Middle frontal gyrus (tissue), 1 donor: ENCODE data around the gene KIAA1958.
"Not testable (repeated sequence)": the region's sequence is repeated elsewhere in the genome, so short reads cannot be mapped to it uniquely, and the experiment has no call there.

ENCODE experiments used
- DNase-seq: peaks from one replicate; pipeline ENCODE4 v3.0.0-alpha.2; 2015; ENCODE audit warnings: low spot score; ENCODE audit errors: extremely low spot score

Gene KIAA1958

DNA sequence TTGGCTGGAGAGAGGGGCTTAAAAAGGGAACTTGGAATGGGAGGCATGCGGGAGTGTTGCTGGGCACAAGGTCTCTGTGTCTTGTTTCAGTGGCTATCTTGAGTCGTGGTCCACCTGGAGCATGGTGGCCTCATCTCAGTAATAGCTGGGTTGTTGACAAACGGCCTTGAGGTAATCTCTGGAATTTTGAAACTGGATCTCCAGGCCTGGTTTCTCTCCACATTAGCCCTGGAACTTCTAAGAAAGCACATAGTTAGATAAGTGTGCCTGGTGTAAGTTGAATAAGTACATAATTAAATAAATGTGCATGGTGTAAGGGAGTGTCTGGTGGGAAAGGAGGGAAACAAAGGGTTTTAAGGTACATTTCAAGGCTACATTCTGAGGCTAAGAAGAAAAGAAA lies 169.0 kb downstream of the KIAA1958 start:
- no peak for DNase-seq

DNA sequence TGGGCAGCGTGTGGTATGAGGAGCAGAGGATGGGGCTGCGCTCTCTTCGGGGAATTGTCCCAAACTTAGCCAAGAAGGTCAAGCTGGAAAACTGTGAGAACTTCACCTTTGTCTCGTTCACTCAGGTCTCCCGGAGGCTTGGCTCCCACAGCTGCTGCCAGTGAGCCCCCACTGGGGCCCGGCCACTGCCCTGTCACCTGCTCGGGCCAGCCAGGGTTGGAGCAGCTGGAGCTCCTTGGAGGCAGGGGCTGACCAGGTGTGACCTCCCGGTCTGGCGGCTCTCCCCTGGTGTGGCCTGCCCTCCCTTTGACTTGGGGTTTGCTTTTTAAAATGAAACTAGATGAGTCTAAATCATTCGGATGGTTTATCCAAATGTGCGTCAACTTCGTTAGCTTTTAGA lies 173.3 kb downstream of the KIAA1958 start:
- DNase-seq, result no peak

DNA sequence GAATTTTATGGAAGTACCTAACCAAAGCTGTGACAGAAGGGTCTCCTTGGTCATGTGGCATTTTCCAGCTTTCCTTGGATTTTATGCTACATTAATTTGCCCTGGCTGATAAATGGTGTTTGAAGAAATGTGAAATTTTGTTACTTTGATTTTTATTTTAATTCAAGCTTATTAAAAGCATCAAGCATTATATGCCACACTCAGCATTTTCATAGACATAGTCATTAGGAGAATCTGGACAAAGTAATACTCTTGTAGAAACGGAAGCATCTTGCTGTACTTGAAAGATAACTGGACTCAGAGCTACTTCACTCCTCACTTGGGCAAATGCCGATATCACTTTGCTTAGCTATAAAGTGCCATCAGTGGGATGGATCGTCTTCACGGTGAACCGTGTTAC lies 177.1 kb downstream of the KIAA1958 start:
- no peak for DNase-seq

DNA sequence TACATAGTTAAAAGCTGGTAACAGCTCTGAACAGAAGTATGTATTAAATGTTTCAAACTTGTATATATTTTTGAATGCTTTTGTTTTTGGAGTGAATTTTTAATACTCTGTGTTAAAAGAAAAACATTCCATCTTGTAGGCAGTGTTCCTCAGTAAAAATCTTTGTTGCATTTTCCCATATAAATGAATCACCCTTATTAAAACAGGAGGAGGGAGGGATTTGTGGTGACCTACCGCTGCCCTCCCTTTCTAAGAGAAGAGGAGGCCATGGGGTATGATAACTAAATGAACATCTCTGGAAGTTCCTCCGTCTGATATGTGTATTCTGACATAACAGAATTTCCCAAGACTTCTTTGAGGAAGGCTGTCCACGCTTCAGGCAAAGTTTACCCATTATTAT lies 177.9 kb downstream of the KIAA1958 start:
- DNase-seq, result no peak

DNA sequence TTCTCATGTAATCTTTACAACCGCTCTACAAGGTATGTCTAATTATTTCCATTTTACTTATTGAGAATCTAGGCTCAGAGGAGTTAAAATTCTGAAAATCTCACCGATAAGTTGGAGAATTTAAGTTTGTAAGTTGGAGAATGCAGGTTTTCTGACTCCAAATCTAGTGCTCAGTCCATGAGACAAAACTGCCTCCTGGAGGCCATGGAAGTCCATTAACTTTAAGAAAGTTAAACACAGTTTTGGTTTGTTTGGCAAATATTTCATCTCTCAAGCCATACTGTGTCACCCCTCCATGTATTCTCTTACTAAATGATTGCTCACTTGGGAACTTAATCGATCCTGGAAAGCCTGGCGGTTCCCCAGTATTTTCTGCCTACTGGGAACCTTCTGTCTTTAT lies 178.7 kb downstream of the KIAA1958 start:
- no peak for DNase-seq

DNA sequence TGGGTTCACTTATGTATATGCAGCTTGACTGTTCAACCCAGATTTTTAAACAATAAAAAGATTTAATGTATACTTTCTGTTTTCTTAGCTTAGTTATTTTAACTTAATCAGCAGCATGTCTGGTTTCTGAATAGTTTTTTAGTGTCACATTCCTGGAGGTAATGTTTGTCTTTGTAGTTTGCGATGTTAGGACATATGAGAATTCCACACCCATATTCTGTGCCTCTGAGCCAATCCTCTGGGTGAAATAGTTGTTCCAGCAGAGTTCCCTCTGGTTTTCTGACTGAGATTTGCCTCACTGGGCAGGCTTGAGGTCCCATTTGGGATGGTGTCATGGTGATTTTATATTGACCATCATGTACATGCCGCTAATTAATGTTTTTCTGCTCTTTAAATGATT lies 182.7 kb downstream of the KIAA1958 start:
- no peak for DNase-seq

DNA sequence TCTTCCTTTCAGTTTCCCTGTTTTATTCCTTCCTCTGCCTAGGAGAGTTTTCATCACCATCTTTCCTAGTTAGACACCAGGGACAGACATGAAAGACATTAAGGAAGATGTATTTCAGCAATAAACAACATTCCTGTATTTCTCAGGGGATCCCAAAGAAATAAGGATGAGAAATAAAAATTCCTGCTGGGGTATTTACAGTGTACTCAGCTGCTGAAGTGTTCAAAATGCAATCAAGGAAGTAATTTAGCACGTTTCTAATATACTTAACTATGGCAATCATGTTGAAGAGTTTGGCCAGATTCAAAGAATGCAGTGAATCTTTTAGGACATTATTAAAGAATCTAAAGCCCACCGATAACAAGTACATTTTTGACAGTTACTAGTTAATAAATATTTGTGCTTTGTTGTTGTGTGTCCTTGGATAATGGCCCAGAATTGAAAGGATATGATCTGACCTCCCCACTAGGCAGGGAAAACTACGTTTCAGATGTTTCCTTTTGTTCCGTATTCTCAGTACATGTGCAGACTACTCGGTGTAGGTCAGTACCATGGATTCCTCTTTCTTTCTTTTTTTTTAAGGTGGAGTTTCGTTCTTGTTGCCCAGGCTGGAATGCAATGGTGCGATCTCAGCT lies 184.5 kb downstream of the KIAA1958 start:
- no peak for DNase-seq

DNA sequence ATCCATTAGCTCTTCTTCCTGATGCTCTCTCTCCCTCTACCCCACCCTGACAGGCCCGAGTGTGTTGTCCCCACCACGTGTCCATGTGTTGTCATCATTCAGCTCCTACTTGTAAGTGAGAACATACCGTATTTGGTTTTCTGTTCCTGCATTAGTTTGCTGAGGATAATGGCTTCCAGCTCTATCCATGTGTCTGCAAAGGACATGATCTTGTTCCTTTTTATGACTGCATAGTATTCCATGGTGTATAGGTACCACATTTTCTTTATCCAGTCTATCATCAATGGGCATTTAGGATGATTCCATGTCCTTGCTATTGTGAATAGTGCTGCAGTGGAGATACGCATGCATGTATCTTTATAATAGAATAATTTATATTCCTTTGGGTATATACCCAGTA lies 186.6 kb downstream of the KIAA1958 start:
- DNase-seq, result not testable (repeated sequence)

DNA sequence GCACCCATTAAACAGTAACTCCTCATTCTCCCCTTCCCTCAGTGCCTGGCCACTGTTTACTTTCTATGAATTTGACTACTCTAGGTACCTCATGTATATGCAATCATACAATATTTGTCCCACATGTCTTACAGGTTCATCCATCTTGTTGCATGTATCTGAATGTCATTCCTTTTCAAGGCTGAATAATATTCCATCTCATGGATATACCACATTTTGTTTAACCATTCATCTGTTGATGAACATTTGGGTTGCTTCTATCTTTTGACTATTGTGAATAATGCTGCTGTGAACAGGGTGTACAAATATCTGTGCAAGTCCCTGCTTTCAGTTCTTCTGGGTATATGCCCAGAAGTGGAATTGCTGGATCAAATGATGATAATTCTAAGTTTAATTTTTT lies 190.4 kb downstream of the KIAA1958 start:
- no peak for DNase-seq

DNA sequence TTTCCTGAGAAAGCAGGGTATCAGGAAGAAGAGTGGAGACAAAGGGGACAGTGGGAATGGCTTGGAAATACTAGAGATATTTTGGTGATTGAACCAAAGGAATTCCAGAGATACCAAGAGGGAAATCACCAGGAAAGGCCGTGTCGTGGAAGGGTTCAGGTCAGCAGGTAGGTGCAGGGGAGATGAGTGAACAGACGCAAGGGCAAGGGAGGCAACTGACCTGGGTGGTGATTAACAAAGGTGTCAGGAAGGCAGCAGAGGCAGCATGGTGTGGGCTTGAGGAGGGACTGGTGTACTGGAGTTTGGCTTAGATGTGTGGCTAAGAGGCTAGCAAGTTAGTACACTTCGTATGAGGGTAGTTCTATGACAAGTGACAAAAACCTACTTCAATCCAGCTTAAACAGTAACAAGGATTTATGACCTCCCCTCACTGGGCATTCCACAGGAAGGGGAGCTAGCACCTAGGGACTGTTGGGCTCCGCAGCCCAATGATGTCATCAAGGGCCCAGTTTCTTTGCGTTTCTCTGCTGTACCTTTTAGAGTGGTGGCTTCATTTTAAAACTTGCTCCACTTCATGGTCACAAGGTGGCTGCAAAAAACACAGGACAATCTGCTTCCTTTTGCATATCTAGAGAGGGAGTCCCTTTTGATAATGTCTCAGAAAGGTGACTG lies 194.2 kb downstream of the KIAA1958 start:
- no peak for DNase-seq

DNA sequence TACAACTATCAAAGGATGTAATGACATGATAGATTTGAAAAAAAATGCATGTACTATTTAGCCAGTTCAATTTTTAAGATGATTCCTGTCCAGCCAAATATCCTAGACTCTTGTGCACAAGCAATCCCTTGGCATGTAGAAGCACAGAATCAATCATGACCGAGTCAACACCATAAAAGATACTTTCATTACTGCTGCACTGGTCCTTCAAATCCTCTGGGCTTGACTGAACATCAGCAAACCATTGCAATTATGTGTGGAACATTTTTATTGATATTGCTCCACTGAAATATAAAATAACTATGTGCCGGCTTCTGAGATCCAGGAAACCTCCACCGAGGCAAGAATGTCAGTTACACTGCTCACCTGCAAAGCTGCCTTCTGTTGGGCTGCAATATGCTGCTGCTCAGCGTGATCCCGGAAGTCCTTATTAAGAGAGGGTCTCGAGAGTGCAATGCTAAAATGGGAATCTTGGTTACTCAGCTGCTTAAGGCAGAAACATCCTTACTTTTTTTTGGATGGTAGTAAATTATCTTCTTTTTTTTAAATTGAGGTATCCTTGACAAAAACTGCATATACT lies 202.6 kb downstream of the KIAA1958 start:
- no peak for DNase-seq

DNA sequence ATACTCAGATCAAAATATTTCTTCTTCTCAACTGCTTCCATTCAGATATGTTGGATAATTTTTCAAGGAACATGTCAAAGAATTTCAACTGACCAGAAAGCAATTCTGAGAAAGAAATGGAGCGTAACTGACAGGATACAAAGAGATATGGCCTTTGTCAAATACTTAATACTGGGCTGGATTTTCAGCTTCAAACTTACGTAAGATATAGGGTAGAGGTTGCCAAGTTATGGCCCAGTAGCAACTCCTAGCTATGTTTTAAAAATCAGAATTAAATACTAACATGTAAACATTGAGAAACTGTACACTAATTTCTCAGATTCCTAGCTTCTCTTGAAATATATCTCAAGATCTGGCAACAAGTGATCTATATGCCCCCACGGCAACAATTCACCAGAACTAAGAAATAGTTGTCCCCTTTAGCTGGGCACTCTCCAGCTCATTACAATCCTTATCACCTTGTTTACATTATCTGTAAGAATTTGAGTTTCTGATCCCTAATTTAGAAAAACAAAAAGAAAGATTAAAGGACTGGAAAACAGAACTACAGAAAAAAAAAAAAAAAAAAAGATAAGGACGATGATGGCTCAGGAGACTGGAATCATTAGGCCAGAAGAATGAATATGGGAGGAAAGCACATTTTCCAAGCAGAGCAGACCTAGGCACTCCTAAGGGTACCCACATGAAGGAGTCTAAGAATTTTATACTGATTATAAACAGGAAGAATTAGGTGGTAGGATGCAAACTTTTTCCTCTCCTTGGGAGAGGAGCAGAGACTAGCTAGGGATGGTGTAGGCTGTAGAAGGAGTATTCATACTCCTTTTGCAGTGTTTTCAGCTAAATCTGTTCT lies 208.3 kb downstream of the KIAA1958 start:
- DNase-seq, result no peak

DNA sequence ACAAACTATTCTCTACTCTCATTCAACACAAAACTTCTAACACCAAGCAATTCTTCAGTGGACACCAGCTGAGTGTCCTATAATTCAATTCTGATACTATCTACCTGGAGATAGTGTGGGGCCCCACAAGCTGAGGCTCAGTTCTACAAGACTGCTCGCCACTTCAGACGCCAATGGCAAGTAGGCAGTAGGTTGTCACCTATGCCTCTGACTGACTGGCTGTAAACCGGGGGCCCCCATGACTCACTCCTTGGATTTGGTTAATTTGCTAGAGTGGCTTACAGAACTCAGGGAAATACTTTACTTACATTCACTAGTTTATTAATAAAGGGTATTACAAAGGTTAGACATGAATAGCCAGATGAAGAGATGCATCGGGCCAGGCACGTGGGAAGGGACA lies 209.8 kb downstream of the KIAA1958 start:
- no peak for DNase-seq

DNA sequence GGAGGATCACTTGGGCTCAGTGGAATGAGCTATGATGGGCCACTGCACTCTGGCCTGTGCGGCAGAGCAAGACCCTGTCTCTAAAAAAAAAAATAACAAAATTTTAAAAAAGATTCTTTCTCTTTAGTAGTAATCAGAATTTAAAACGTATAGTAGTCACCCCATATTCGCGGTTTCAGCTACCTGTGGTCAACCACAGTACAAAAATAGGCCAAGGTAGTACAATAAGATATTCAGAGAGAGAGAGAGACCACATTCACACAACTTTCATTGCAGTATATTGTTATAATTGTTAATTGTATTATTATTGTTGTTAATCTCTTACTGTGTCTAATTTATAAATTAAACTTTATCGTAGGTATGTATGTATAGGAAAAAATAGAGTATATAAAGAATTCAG lies 212.6 kb downstream of the KIAA1958 start:
- DNase-seq, result no peak

DNA sequence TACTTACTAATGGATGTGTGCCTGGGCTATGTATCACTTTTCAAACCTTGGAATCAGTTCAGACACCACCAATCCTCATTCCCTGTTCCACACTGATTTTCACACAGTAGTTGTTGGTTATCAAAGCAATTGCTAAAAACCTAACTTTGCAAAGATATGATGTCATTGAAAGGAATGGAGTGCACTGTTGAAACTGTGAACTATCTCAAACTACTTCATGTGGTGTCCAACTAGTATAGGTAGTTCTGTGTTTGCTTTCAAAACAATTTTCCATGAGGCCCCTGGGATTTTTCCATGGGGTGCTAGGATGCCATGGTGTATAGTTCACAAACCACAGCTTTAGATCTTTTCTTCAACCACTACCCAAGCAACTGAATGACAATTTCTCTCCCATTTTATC lies 213.5 kb downstream of the KIAA1958 start:
- no peak for DNase-seq

DNA sequence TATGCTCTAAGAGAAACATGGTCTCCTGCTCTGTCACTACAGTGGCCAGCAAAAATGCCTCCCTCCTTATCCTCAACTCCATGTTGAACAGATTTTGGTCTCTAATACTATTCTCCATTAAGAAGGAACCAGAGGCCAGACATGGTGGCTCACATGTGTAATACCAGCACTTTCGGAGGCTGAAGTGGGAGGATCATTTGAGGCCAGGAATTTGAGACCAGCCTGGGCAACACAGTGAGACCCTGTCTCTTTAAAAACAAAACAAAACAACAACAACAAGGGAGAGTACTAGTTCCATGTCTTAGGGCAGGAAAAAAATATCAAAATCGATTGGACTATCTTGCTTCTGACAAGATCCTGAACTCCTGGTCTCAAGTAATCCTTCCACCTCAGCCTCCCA lies 216.7 kb downstream of the KIAA1958 start:
- no peak for DNase-seq

DNA sequence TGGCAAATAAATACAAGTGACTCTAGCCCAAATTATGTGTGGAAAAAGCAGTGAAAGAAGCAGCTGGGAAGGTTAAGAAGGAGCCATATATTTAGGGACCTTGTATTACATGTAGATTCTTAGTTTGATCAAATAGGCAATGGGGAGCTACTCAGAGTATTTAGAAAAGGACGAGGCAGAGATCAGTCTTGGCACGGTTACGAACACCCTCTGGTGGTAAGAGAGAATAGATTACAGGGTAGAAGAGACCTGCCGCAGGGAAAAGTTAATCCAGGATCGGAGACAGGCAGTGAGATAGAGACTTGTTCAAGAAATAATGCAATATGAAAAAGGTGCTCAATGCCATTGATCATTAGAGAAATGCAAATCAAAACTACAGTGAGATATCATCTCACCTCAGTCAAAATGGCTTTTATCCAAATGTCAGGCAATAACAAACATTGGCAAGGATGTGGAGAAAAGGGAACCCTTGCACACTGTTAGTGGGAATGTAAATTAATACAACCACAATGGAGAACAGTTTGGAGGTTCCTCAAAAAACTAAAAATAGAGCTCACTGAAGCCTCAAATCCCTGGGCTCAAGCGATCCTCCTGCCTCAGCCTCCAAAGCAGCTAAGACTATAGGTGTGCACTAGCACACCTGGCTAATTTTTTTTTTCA lies 219.3 kb downstream of the KIAA1958 start:
- DNase-seq, result peak; percentile 30

DNA sequence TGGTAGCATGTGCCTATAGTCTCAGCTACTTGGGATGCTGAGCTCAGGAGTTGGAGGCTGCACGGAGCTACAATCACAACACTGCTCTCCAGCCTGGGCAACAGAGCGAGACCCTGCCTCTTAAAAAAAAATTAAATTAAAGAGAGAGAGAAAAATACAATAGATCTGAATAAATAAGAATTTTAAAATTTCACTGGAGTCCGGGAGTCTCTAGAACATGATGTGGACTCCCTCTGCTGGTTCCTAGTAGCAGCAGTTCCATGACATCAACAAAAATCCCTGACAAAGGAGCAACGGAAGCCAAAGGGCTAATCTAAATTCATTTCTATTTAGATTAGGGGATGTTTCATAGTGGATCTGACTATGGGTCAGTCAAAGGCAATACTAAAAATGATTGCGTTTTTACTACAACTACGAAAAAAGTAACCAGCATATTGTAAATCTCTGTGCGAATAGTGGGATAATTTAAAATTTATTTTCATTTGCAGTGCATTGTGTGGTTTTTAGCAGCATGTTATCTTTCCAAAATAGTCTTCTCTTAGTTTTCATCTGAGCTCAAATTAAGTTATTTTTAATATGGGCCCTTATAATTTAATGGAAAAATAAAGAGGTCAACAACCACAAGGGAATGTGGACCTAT lies 224.5 kb downstream of the KIAA1958 start:
- DNase-seq, result peak; percentile 46

DNA sequence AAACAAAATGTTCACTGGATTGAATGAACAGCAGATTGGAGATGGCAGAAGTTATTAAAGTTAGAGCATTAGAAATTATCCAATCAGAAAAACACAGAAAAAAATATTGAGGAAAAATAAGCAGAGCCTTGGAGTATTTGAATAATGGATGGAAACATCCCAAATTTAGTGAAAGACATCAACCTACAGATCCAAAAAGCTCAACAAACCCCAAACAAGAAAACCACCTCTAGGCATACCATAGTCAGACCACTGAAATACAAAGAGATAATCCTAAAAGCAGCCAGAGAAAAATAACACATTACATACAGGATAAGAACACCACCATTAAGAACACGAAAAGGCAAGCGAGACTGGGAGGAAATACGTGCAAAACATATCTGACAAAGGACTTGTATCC lies 226.1 kb downstream of the KIAA1958 start:
- no peak for DNase-seq

DNA sequence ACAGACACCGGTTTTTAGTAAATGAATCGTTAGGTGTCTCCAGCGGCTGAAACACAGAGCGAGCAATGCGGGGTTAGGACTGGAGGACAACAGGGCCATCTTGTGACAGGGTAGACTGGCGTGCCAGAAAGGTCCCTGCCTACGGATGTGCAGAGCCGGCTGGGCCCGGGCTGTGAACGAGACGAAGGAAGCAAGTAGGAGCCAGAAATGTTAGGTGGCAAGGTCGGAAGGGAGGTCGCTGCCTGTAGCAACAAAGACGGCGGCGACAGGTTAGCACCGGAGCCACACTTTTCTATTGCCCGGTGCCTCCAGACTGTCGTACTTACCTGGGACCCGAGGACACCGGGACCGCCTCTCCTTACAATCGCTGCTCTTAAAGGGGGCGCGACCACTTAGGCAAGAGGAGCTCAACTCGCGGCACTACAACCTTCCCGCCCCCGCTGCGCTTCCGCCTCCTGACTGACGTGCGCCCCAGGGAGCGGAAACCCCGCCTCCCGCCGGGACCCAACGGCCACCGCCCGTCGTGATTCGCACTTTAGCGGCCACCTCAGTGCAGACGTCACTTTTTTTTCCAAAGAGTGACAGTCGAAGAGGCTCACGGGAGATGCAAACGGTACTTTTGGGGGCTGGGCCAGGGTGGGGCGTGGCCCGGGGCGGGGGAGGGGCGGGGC lies 231.2 kb downstream of the KIAA1958 start, which contains the start of gene INIP:
Gene INIP (minus strand): TSS at position 457 of the 671 bp plus-strand sequence. CDS start 1,632 bp downstream, outside the sequence.
- peak; percentile 96 for DNase-seq
